RWPE1 (cell line): Measurements from ENCODE around the gene CTU1.

Source experiments
- CTCF ChIA-PET: fragments of 350-600 bp; sonication (Branson Sonifier 250); formaldehyde crosslinking; extraction: SDS; loops from one replicate; lab custom pipeline; 2021; lab: Yijun Ruan, JAX
- POLR2A ChIA-PET: fragments of 400-600 bp; formaldehyde crosslinking; extraction: SDS; loops from one replicate; lab custom pipeline; 2020; ENCODE audit warnings: antibody characterized with exemption; ENCODE audit not compliant: low non-redundant PET; lab: Yijun Ruan, JAX
- DNase-seq: peaks from one replicate; pipeline ENCODE4 v3.0.0; 2012; ENCODE audit warnings: low spot score
- H3K27ac ChIP-seq: fragments of 450-650 bp; 2 replicates; pipeline ENCODE4 v1.5.1; 2017
- CTCF ChIP-seq: fragments of 450-650 bp; conservative IDR thresholded peaks from 2 replicates; pipeline ENCODE4 v1.5.1; 2017; ENCODE audit warnings: low read depth, mild to moderate bottlenecking

The CTU1 gene

GRCh38 chr19:51064534-51065220, 43.5 kb downstream of the CTU1 start, which contains the start of gene KLK13:
Gene KLK13, minus strand, starts transcription at chr19:51065092. Its CDS starts 25 bp downstream, at chr19:51065067.
- peak; percentile 68 for DNase-seq
- H3K27ac ChIP-seq: no peak within 1 kb of the TSS
- no peak for TF ChIP-seq CTCF
- CTCF ChIA-PET: interaction anchor here (0.6 to 0.7 kb wide), 2 partner anchors 30 to 33 kb away, joined by 4 read pairs; no protein-coding TSS in a partner anchor
- POLR2A ChIA-PET: no interaction called here

GRCh38 chr19:51063664-51064063, 44.5 kb downstream of the CTU1 start:
- no peak for TF ChIP-seq CTCF
- CTCF ChIA-PET: interaction anchor here (0.6 to 1.3 kb wide), 2 partner anchors 31 to 43 kb away, joined by 4 read pairs; no protein-coding TSS in a partner anchor
- POLR2A ChIA-PET: no interaction called here
- no peak for DNase-seq
- no peak overlapping the region for H3K27ac ChIP-seq

GRCh38 chr19:51060973-51061372, 47.2 kb downstream of the CTU1 start:
- TF ChIP-seq CTCF: no peak
- no peak overlapping the region for H3K27ac ChIP-seq
- CTCF ChIA-PET: no interaction called here
- no peak for DNase-seq
- POLR2A ChIA-PET: no interaction called here

GRCh38 chr19:51060336-51060735, 47.9 kb downstream of the CTU1 start:
- no peak for DNase-seq
- H3K27ac ChIP-seq: no peak overlapping the region
- ChIA-PET POLR2A (no interaction called here), CTCF (no interaction called here)
- no peak for TF ChIP-seq CTCF

- DNase-seq: no peak
- no peak overlapping the region for H3K27ac ChIP-seq
- TF ChIP-seq CTCF: no peak
- ChIA-PET CTCF (no interaction called here), POLR2A (no interaction called here)
Measured at GRCh38 chr19:51059715-51060114, 48.5 kb downstream of the CTU1 start.

- DNase-seq: no peak
- no peak for TF ChIP-seq CTCF
- CTCF ChIA-PET: no interaction called here
- POLR2A ChIA-PET: no interaction called here
- no peak overlapping the region for H3K27ac ChIP-seq
Measured at GRCh38 chr19:51055866-51056265, 52.3 kb downstream of the CTU1 start.
